ENCODE results near the gene SVBP. TPM values are rescaled to one million over a fixed set of nuclear protein-coding genes. Genes with fewer than 3 reads are reported as not detected.
A peak's percentile ranks its signal among the peaks of the same experiment; 100 is the strongest.
"Not testable (repeated sequence)": the region's sequence is repeated elsewhere in the genome, so short reads cannot be mapped to it uniquely, and the experiment has no call there.

The SVBP gene
- total and polyA plus RNA-seq, 2 donors (not counting 1 experiment from before 2014, with no cell fraction given): 12.6 to 21.9 TPM

DNA sequence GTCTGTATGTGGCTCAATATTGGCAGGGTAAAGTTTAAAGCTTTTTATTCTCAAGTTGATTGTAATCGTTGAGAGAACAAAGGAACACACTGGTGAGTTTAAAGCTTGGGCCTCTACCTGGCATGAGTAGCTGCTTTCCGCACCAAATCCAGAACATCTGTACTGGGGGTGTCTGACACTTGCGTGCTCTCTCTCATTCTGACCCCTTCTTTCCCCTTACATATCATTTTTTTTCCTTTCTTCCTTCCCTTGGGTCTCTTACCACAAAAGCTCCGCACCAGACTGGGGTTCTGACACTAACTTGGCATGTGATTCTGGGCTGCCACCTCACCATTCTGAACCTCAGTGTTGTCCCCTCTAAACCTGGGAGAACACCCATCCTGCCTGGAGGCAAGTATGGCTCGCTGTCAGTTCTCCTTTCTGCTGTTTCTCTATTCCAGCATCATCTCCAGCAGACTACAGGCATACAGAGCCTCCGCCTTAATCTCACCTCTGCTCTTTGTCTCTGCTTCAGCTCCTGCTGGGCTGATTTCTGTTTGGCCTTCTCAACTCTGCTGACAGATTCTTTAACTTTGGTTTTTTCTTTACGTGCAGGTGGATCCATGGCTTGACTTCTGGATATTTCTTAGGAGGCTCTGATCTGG, 1.1 kb downstream of the SVBP start:
- Mint-ChIP-seq H3K27ac (peak overlapping the region; percentile 92), H3K4me1 (peaks cover 20% of the 10 kb centered on the region), H3K9me3 (ENCODE audit: insufficient read depth) (no peaks in the 10 kb centered on the region), H3K4me3 (peak overlapping the region; percentile 89), H3K27me3 (no peaks in the 10 kb centered on the region)
- peak overlapping the region; percentile 57 to 82 (median 77) for H3K4me3 ChIP-seq (ENCODE audit: control extremely low read depth in 1 of 5, extremely low read depth in 1 of 5, insufficient read depth in 1 of 5, low read depth in 2 of 5, low read length in 4 of 5)
- H3K27me3 ChIP-seq (replicated peaks in 1 of 4; ENCODE audit: control extremely low read depth in 1 of 4, control insufficient read depth in 3 of 4, insufficient read depth in 4 of 4, low read length in 3 of 4): no peaks in the 10 kb centered on the region
- DNase-seq: peak; percentile 41
- ATAC-seq (ENCODE audit: low read depth): no peak
- peak overlapping the region; percentile 92 for H2AFZ ChIP-seq (ENCODE audit: insufficient read depth, low read depth, low read length, poor library complexity, severe bottlenecking)
- peaks cover 2 to 3% of the 10 kb centered on the region in 2 experiments for H3K36me3 ChIP-seq (replicated peaks in 1 of 2; ENCODE audit: control extremely low read depth in 1 of 2, control insufficient read depth in 1 of 2, extremely low read depth in 1 of 2, insufficient read depth in 2 of 2, low read length in 1 of 2)
- 44% methylated on average over 5 of the region's 7 CpGs for WGBS (ENCODE audit: insufficient coverage)
- no peaks in the 10 kb centered on the region for H3K9me3 ChIP-seq (ENCODE audit: control extremely low read depth in 1 of 3, control insufficient read depth in 2 of 3, insufficient read depth in 1 of 3, low read length in 2 of 3)
- intact Hi-C loops (cut with micrococcal nuclease): loop anchor here (2.0 kb wide), 3 partner anchors 143 to 357 kb away; partner anchors contain the start of genes CFAP57, EBNA1BP2 and SLC2A1
- peak overlapping the region; percentile 81 for H3K9ac ChIP-seq (ENCODE audit: low read length)
- no peaks in the 10 kb centered on the region for H4K20me1 ChIP-seq (ENCODE audit: control insufficient read depth, insufficient read depth, low read length, poor library complexity, severe bottlenecking)
- peaks cover 21% of the 10 kb centered on the region for H3K79me2 ChIP-seq (ENCODE audit: control insufficient read depth, insufficient read depth, low read length)
- TF ChIP-seq, protein P1, sequence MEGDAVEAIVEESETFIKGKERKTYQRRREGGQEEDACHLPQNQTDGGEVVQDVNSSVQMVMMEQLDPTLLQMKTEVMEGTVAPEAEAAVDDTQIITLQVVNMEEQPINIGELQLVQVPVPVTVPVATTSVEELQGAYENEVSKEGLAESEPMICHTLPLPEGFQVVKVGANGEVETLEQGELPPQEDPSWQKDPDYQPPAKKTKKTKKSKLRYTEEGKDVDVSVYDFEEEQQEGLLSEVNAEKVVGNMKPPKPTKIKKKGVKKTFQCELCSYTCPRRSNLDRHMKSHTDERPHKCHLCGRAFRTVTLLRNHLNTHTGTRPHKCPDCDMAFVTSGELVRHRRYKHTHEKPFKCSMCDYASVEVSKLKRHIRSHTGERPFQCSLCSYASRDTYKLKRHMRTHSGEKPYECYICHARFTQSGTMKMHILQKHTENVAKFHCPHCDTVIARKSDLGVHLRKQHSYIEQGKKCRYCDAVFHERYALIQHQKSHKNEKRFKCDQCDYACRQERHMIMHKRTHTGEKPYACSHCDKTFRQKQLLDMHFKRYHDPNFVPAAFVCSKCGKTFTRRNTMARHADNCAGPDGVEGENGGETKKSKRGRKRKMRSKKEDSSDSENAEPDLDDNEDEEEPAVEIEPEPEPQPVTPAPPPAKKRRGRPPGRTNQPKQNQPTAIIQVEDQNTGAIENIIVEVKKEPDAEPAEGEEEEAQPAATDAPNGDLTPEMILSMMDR (IDR thresholded peaks at IDR 0.05): no peak
- no peak for TF ChIP-seq EZH2 (IDR thresholded peaks at IDR 0.05; ENCODE audit: borderline replicate concordance, insufficient read depth, low read depth, low read length, poor library complexity, severe bottlenecking)
- ChIA-PET POLR2A (interaction anchor here (0.6 to 2.4 kb wide), 3 partner anchors 30 to 405 kb away, joined by 4 to 16 read pairs (median 4); partner anchors contain the start of gene ZNF691), CTCF (interaction anchor here (0.6 to 1.7 kb wide), 4 partner anchors 9 to 257 kb away, joined by 3 to 6 read pairs (median 3); partner anchors contain the start of genes C1orf50 and P3H1)
- H3K4me1 ChIP-seq (ENCODE audit: control insufficient read depth in 2 of 2, insufficient read depth in 2 of 2, low read length in 2 of 2): peaks cover 13% of the 10 kb centered on the region in 2 donors
- H3K4me2 ChIP-seq (replicated peaks; ENCODE audit: low read depth, low read length, poor library complexity, severe bottlenecking): peak overlapping the region; percentile 89
- peak overlapping the region; percentile 65 to 81 for H3K27ac ChIP-seq (ENCODE audit: low read length in 2 of 2)

DNA sequence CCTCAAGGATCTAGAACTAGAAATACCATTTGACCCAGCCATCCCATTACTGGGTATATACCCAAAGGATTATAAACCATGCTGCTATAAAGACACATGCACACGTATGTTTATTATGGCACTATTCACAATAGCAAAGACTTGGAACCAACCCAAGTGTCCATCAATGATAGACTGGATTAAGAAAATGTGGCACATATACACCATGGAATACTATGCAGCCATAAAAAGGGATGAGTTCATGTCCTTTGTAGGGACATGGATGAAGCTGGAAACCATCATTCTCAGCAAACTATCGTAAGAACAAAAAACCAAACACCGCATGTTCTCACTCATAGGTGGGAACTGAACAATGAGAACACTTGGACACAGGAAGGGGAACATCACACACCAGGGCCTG, 2.4 kb downstream of the SVBP start:
- H4K20me1 ChIP-seq (ENCODE audit: control insufficient read depth, insufficient read depth, low read length, poor library complexity, severe bottlenecking); H3K9ac ChIP-seq (ENCODE audit: low read length); ATAC-seq (ENCODE audit: low read depth); H3K4me3 Mint-ChIP-seq; H3K4me2 ChIP-seq (replicated peaks; ENCODE audit: low read depth, low read length, poor library complexity, severe bottlenecking); H3K27ac Mint-ChIP-seq; H2AFZ ChIP-seq (ENCODE audit: insufficient read depth, low read depth, low read length, poor library complexity, severe bottlenecking); POLR2A ChIA-PET; intact Hi-C loops (cut with micrococcal nuclease); H3K9me3 Mint-ChIP-seq (ENCODE audit: insufficient read depth); H3K9me3 ChIP-seq (ENCODE audit: control extremely low read depth in 1 of 3, control insufficient read depth in 2 of 3, insufficient read depth in 1 of 3, low read length in 2 of 3); CTCF ChIA-PET; H3K27ac ChIP-seq (ENCODE audit: low read length in 2 of 2); H3K4me3 ChIP-seq (ENCODE audit: control extremely low read depth in 1 of 5, extremely low read depth in 1 of 5, insufficient read depth in 1 of 5, low read depth in 2 of 5, low read length in 4 of 5); H3K36me3 ChIP-seq (replicated peaks in 1 of 2; ENCODE audit: control extremely low read depth in 1 of 2, control insufficient read depth in 1 of 2, extremely low read depth in 1 of 2, insufficient read depth in 2 of 2, low read length in 1 of 2); H3K27me3 ChIP-seq (replicated peaks in 1 of 4; ENCODE audit: control extremely low read depth in 1 of 4, control insufficient read depth in 3 of 4, insufficient read depth in 4 of 4, low read length in 3 of 4); DNase-seq; H3K27me3 Mint-ChIP-seq: not testable (repeated sequence)
- H3K4me1 Mint-ChIP-seq: peaks cover 20% of the 10 kb centered on the region
- H3K79me2 ChIP-seq (ENCODE audit: control insufficient read depth, insufficient read depth, low read length): peaks cover 24% of the 10 kb centered on the region
- WGBS (ENCODE audit: insufficient coverage): no CpG with 5 or more reads among the region's 3 CpGs
- peaks cover 13% of the 10 kb centered on the region in 2 donors for H3K4me1 ChIP-seq (ENCODE audit: control insufficient read depth in 2 of 2, insufficient read depth in 2 of 2, low read length in 2 of 2)
